DMS114 treated with DMSO at 0.1 percent for 48 hours (cell line): ENCODE results near the gene PLET1.
"Not testable (repeated sequence)": the region's sequence is repeated elsewhere in the genome, so short reads cannot be mapped to it uniquely, and the experiment has no call there.

Experiments used
- DNase-seq: peaks from one replicate; lab custom pipeline; 2025; ENCODE audit not compliant: unreplicated experiment; lab: John Stamatoyannopoulos, UW

Gene PLET1

GRCh38 chr11:112213753-112214152 lies 46.9 kb downstream of the PLET1 start:
- no peak for DNase-seq

GRCh38 chr11:112212710-112213109 lies 48.0 kb downstream of the PLET1 start:
- no peak for DNase-seq

- DNase-seq = no peak
These were observed 48.4 kb downstream of the PLET1 start for GRCh38 chr11:112212290-112212689.

GRCh38 chr11:112211536-112211935 lies 49.1 kb downstream of the PLET1 start:
- no peak for DNase-seq

- no peak for DNase-seq
These were observed 49.8 kb downstream of the PLET1 start for GRCh38 chr11:112210890-112211289.

GRCh38 chr11:112206071-112206470 lies 54.6 kb downstream of the PLET1 start:
- DNase-seq = no peak

GRCh38 chr11:112200252-112200651 lies 60.4 kb downstream of the PLET1 start:
- DNase-seq = no peak

GRCh38 chr11:112199101-112199500 lies 61.6 kb downstream of the PLET1 start:
- not testable (repeated sequence) for DNase-seq
